HUES6 (cell line): ENCODE results near the gene SND1.
"Not testable (repeated sequence)": the region's sequence is repeated elsewhere in the genome, so short reads cannot be mapped to it uniquely, and the experiment has no call there.

Experiments used
- H3K27ac ChIP-seq: 2 replicates; pipeline ENCODE4 v1.7.0; 2013; ENCODE audit warnings: low read depth, mild to moderate bottlenecking, low read length, inconsistent platforms
- H3K27me3 ChIP-seq: 2 replicates; pipeline ENCODE4 v1.6.1; 2013; ENCODE audit warnings: low read length; ENCODE audit not compliant: control insufficient read depth, insufficient read depth
- H3K36me3 ChIP-seq: 2 replicates; pipeline ENCODE4 v1.6.1; 2013; ENCODE audit warnings: low read length; ENCODE audit not compliant: control insufficient read depth, insufficient read depth
- H3K4me1 ChIP-seq: 2 replicates; pipeline ENCODE4 v1.6.1; 2013; ENCODE audit warnings: low read length; ENCODE audit not compliant: control insufficient read depth, insufficient read depth
- H3K4me3 ChIP-seq: 2 replicates; pipeline ENCODE4 v1.5.1; 2013; ENCODE audit warnings: low read depth, low read length
- H3K9ac ChIP-seq: one replicate; pipeline ENCODE4 v1.6.1; 2013; ENCODE audit warnings: mild to moderate bottlenecking, low read length
- H3K9me3 ChIP-seq: 2 replicates; pipeline ENCODE4 v1.6.1; 2013; ENCODE audit warnings: low read depth, low read length; ENCODE audit not compliant: control insufficient read depth, insufficient read depth

SND1 gene

GRCh38 chr7:127673902-127674301 is 21.9 kb downstream of the SND1 start:
- Histone ChIP-seq H3K27ac (no peak overlapping the region), H3K4me1 (peaks cover 16% of the 10 kb centered on the region), H3K4me3 (no peak overlapping the region), H3K9me3 (peaks cover 4% of the 10 kb centered on the region; the same call in 1 of the 2 replicates), H3K36me3 (peaks cover 44% of the 10 kb centered on the region), H3K9ac (no peak overlapping the region), H3K27me3 (no peaks in the 10 kb centered on the region)

- H3K4me3 ChIP-seq: no peak overlapping the region
- H3K27ac ChIP-seq: no peak overlapping the region
- peaks cover 5% of the 10 kb centered on the region; the same call in 1 of the 2 replicates for H3K9me3 ChIP-seq
- H3K9ac ChIP-seq: no peak overlapping the region
- peaks cover 16% of the 10 kb centered on the region for H3K4me1 ChIP-seq
- no peaks in the 10 kb centered on the region for H3K27me3 ChIP-seq
- H3K36me3 ChIP-seq: peaks cover 46% of the 10 kb centered on the region
Measured at GRCh38 chr7:127674361-127674760, 22.4 kb downstream of the SND1 start.

GRCh38 chr7:127674923-127675322 is 22.9 kb downstream of the SND1 start:
- H3K4me3 ChIP-seq, H3K27ac ChIP-seq, H3K9ac ChIP-seq, H3K27me3 ChIP-seq, H3K9me3 ChIP-seq: not testable (repeated sequence)
- peaks cover 50% of the 10 kb centered on the region for H3K36me3 ChIP-seq
- peaks cover 16% of the 10 kb centered on the region for H3K4me1 ChIP-seq

GRCh38 chr7:127675721-127676120 is 23.7 kb downstream of the SND1 start:
- Histone ChIP-seq H3K9ac (no peak overlapping the region), H3K4me3 (no peak overlapping the region), H3K9me3 (peaks cover 10% of the 10 kb centered on the region; the same call in 1 of the 2 replicates), H3K27ac (no peak overlapping the region), H3K27me3 (no peaks in the 10 kb centered on the region), H3K4me1 (peaks cover 16% of the 10 kb centered on the region), H3K36me3 (peaks cover 50% of the 10 kb centered on the region)

GRCh38 chr7:127677433-127678230 is 25.6 kb downstream of the SND1 start:
- H3K36me3 ChIP-seq: peaks cover 40% of the 10 kb centered on the region
- H3K4me3 ChIP-seq: no peak overlapping the region
- peaks cover 28% of the 10 kb centered on the region for H3K4me1 ChIP-seq

GRCh38 chr7:127678337-127678736 is 26.3 kb downstream of the SND1 start:
- Histone ChIP-seq H3K27ac (no peak overlapping the region; the same call in 1 of the 2 replicates), H3K4me1 (peaks cover 33% of the 10 kb centered on the region), H3K9ac (no peak overlapping the region), H3K27me3 (no peaks in the 10 kb centered on the region), H3K36me3 (peaks cover 39% of the 10 kb centered on the region), H3K4me3 (no peak overlapping the region), H3K9me3 (peaks cover 13% of the 10 kb centered on the region; the same call in 1 of the 2 replicates)

More at GRCh38 chr7:127677433-127678230, 25.6 kb downstream of the SND1 start:
- Histone ChIP-seq H3K9ac (no peak overlapping the region), H3K27ac (no peak overlapping the region; the same call in 1 of the 2 replicates), H3K9me3 (peaks cover 13% of the 10 kb centered on the region; the same call in 1 of the 2 replicates), H3K27me3 (no peaks in the 10 kb centered on the region)

- peaks cover 39% of the 10 kb centered on the region for H3K36me3 ChIP-seq
- no peak overlapping the region for H3K4me3 ChIP-seq
- no peak overlapping the region for H3K9ac ChIP-seq
- no peaks in the 10 kb centered on the region for H3K27me3 ChIP-seq
- H3K27ac ChIP-seq: no peak overlapping the region
- H3K4me1 ChIP-seq: peaks cover 33% of the 10 kb centered on the region
- peaks cover 13% of the 10 kb centered on the region; the same call in 1 of the 2 replicates for H3K9me3 ChIP-seq
Measured at GRCh38 chr7:127678947-127679346, 27.0 kb downstream of the SND1 start.

- Histone ChIP-seq H3K4me1 (peaks cover 52% of the 10 kb centered on the region), H3K36me3 (peaks cover 33% of the 10 kb centered on the region), H3K27me3 (no peaks in the 10 kb centered on the region), H3K9ac (no peak overlapping the region), H3K4me3 (no peak overlapping the region), H3K27ac (no peak overlapping the region), H3K9me3 (peaks cover 13% of the 10 kb centered on the region; the same call in 1 of the 2 replicates)
Measured at GRCh38 chr7:127680983-127681382, 29.0 kb downstream of the SND1 start.

GRCh38 chr7:127682140-127682539 is 30.1 kb downstream of the SND1 start:
- Histone ChIP-seq H3K9me3 (peaks cover 13% of the 10 kb centered on the region; the same call in 1 of the 2 replicates), H3K4me3 (no peak overlapping the region), H3K36me3 (peaks cover 35% of the 10 kb centered on the region), H3K27ac (no peak overlapping the region), H3K27me3 (no peaks in the 10 kb centered on the region), H3K9ac (no peak overlapping the region), H3K4me1 (peaks cover 56% of the 10 kb centered on the region)

GRCh38 chr7:127683776-127684681 is 32.0 kb downstream of the SND1 start:
- Histone ChIP-seq H3K36me3 (peaks cover 34% of the 10 kb centered on the region), H3K9ac (no peak overlapping the region), H3K4me3 (peak overlapping the region; percentile 26; the same call in 1 of the 2 replicates), H3K9me3 (peaks cover 8% of the 10 kb centered on the region; the same call in 1 of the 2 replicates), H3K27me3 (no peaks in the 10 kb centered on the region), H3K4me1 (peaks cover 49% of the 10 kb centered on the region), H3K27ac (peak overlapping the region; percentile 68; the same call in 1 of the 2 replicates)
